AG04449 (cell line): ENCODE results near the gene TTC3.
"Not testable (repeated sequence)": the region's sequence is repeated elsewhere in the genome, so short reads cannot be mapped to it uniquely, and the experiment has no call there.

Experiments used
- CTCF ChIA-PET: fragments of 350-600 bp; formaldehyde crosslinking; extraction: SDS; loops from one replicate; lab custom pipeline; 2021; ENCODE audit warnings: antibody characterized with exemption; lab: Yijun Ruan, JAX
- POLR2A ChIA-PET: fragments of 400-600, 350-600 bp; formaldehyde crosslinking; extraction: SDS; loops from one replicate; lab custom pipeline; 2020; ENCODE audit warnings: antibody characterized with exemption, inconsistent platforms; lab: Yijun Ruan, JAX
- DNase-seq: peaks from one replicate; pipeline ENCODE4 v3.0.0-alpha.2; 2010; ENCODE audit warnings: low read depth, low spot score
- H3K4me3 ChIP-seq: 2 replicates; pipeline ENCODE4 v1.5.1; 2011; ENCODE audit warnings: low read depth, mild to moderate bottlenecking, control low read depth, low read length
- TF ChIP-seq, protein P1 (sequence below): IDR thresholded peaks from one replicate; pipeline ENCODE4 v1.5.1; 2011; ENCODE audit warnings: mild to moderate bottlenecking, moderate library complexity, low read length, control low read depth, inconsistent platforms; ENCODE audit not compliant: insufficient read depth; ENCODE audit errors: missing control alignments

The TTC3 gene

DNA sequence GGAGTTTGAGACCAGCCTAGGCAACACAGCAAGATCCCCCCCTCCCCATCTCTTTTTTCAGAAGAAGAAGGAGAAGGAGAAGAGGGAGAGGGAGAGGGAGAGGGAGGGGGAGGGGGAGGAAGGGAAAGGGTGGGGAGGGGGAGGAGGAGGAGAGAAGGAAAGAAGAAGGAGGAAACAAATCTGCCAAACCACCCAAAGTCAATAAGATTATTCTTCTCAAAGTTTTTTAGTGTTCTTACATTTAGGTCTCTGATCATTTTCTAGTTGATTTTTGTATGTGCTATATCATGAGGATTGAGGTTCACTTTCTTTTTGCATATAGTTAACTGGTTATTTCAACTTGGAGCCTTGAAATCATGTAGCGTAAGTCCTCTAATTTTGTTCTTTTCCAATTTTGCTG lies 137.7 kb downstream of the TTC3 start:
- H3K4me3 ChIP-seq: no peak overlapping the region
- DNase-seq: no peak
- POLR2A ChIA-PET: no interaction called here
- TF ChIP-seq, protein P1, sequence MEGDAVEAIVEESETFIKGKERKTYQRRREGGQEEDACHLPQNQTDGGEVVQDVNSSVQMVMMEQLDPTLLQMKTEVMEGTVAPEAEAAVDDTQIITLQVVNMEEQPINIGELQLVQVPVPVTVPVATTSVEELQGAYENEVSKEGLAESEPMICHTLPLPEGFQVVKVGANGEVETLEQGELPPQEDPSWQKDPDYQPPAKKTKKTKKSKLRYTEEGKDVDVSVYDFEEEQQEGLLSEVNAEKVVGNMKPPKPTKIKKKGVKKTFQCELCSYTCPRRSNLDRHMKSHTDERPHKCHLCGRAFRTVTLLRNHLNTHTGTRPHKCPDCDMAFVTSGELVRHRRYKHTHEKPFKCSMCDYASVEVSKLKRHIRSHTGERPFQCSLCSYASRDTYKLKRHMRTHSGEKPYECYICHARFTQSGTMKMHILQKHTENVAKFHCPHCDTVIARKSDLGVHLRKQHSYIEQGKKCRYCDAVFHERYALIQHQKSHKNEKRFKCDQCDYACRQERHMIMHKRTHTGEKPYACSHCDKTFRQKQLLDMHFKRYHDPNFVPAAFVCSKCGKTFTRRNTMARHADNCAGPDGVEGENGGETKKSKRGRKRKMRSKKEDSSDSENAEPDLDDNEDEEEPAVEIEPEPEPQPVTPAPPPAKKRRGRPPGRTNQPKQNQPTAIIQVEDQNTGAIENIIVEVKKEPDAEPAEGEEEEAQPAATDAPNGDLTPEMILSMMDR: no peak
- CTCF ChIA-PET: no interaction called here

DNA sequence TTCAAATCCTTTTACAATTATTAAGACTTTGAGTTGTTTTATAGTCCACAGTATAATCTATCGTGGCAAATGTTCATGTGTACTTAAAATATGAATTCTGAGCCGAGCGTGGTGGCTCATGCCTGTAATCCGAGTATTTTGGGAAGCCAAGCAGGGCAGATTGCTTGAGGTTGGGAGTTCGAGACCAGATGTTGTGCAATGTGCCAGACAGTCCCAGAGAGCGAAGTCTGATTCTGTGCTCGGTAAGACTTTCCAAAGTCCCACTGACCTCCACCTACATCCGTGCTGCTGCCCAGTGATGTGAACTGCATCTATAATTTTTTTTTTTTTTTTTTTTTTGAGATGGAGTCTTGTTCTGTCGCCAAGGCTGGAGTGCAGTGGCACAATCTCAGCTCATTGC lies 141.9 kb downstream of the TTC3 start:
- H3K4me3 ChIP-seq: no peak overlapping the region
- DNase-seq: no peak
- ChIA-PET POLR2A (no interaction called here), CTCF (no interaction called here)
- TF ChIP-seq, protein P1: no peak

DNA sequence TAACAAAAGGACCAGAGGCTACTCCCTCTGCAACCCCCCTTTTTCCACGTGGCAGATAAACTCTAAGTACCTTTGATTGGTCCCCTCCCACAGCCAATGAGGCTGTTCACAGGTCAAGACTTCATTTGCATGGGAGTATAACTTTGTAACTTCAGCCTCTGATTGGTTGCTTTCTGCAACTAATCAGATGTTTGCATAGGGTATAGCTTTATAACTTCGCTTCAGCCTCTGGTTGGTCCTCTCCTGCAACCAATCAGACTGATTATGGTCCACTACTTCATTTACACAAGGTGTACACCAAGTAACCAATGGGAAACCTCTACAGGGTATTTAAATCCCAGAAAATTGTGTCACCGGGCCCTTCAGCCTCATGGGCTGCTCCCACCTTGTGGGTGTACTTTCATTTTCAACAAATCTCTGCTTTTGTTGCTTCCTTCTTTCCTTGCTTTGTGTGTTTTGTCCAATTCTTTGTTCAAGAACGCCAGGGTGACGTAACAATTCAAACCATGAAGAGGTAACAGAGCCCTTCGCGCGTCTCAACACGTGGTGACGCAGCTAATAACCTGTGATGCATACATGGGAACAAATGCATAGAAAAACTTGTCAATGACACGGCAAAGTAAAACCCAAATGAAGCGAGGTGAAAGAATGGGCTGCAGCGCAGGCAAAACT lies 146.8 kb downstream of the TTC3 start:
- H3K4me3 ChIP-seq: peak overlapping the region; percentile 70
- TF ChIP-seq, protein P1: no peak
- ChIA-PET POLR2A (no interaction called here), CTCF (interaction anchor here (1.0 to 1.2 kb wide), 3 partner anchors 13 to 364 kb away, joined by 3 read pairs; no protein-coding TSS in a partner anchor)
- DNase-seq: no peak

DNA sequence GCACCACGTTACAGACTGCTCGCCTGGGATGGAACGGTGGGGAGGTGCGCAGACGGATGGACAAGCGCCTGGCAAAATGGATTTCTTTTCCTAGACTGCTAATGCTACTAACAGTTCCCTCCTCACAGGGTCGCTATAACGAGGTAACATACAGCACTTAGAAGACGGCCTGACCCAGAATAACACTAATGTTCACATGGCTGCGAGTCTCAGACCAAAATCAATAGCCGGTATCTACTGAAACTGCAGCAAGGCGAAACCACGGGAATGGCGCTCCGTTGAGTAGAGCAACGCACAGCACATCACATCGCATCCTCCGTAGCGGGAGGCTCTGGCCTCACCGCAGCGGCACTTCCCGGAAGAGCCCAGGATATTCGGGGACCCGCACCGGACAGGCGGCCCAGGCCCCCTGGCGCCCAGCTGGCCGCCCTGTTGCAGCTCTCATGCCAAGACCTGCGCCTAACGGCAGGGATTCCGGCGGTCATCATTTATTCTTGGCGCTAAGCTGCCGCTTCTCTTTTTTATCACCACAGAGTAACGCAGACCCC lies 147.5 kb downstream of the TTC3 start:
- ChIA-PET CTCF (interaction anchor here (1.0 to 1.2 kb wide), 2 partner anchors 14 to 33 kb away, joined by 3 read pairs; no protein-coding TSS in a partner anchor), POLR2A (interaction anchor here (0.8 kb wide), 1 partner anchor 154 kb away, joined by 5 read pairs; no protein-coding TSS in a partner anchor)
- no peak for DNase-seq
- TF ChIP-seq, protein P1: peak; percentile 18
- H3K4me3 ChIP-seq: peak overlapping the region; percentile 70

DNA sequence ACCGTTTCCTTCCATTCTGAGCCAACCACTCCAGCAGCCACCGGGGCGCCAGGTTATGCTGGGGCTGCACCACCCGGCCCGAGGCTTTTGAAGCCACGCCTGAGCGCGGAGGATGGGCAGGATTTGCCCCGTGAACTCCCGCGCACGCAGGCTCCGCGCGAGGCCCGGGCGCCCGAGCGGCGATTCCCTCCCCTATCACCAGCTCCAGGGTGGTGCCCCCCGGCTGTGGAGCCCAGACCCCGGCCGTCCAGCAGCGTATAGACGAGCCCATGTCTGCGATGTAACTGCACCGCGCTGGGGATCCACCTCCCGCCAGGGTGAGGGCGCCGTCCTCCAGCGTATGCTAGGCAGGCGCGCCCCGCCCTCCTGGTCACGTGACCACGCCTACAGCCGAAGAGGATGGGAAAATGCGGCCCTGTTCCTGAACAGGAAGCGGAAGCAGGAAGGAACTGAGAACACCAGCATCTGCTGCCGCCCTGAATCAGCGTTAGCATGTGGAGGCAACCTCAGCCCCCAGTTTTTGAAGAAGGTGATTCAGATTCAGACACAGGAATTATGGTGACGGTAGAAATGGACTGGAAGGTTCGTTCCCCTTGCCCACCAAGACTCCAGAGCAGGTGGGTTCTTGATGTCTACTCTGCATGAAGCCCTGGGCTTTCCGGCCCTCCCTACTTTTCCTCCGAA lies 148.1 kb downstream of the TTC3 start:
- peak overlapping the region; percentile 70 for H3K4me3 ChIP-seq
- ChIA-PET POLR2A (interaction anchor here (0.8 kb wide), 1 partner anchor 153 kb away, joined by 5 read pairs; no protein-coding TSS in a partner anchor), CTCF (interaction anchor here (1.0 kb wide), 1 partner anchor 32 kb away, joined by 3 read pairs; no protein-coding TSS in a partner anchor)
- TF ChIP-seq, protein P1: peak; percentile 39
- no peak for DNase-seq

DNA sequence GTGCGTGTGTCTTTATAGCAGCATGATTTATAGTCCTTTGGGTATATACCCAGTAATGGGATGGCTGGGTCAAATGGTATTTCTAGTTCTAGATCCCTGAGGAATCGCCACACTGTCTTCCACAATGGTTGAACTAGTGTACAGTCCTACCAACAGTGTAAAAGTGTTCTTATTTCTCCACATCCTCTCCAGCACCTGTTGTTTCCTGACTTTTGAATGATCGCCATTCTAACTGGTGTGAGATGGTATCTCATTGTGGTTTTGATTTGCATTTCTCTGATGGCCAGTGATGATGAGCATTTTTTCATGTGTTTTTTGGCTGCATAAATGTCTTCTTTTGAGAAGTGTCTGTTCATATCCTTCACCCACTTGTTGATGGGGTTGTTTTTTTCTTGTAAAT lies 149.2 kb downstream of the TTC3 start:
- CTCF ChIA-PET, H3K4me3 ChIP-seq, DNase-seq, POLR2A ChIA-PET: not testable (repeated sequence)
